Mesodermal cell (in vitro differentiated cells): ENCODE data around the gene NDUFB10.

Experiments used
- H3K27ac ChIP-seq: 2 replicates; pipeline ENCODE4 v1.7.0; 2013; ENCODE audit warnings: mild to moderate bottlenecking, low read depth, low read length, moderate library complexity; ENCODE audit not compliant: severe bottlenecking
- H3K36me3 ChIP-seq: 2 replicates; pipeline ENCODE4 v1.7.1; 2013; ENCODE audit warnings: mild to moderate bottlenecking, low read length, moderate library complexity; ENCODE audit not compliant: control insufficient read depth, insufficient read depth
- H3K4me1 ChIP-seq: one replicate; pipeline ENCODE4 v1.7.1; 2013; ENCODE audit warnings: mild to moderate bottlenecking, low read length; ENCODE audit not compliant: insufficient read depth, control insufficient read depth, poor library complexity, severe bottlenecking
- H3K4me3 ChIP-seq: 2 replicates; pipeline ENCODE4 v1.7.0; 2013; ENCODE audit warnings: low read length, control low read depth, mild to moderate bottlenecking; ENCODE audit not compliant: insufficient read depth, poor library complexity, severe bottlenecking; ENCODE audit errors: extremely low read depth
- H3K9me3 ChIP-seq: 2 replicates; pipeline ENCODE4 v1.7.1; 2013; ENCODE audit warnings: mild to moderate bottlenecking, low read length, moderate library complexity; ENCODE audit not compliant: control insufficient read depth
- WGBS, 2 experiments: methylation state at CpG; one replicate each; pipeline ENCODE4 v1.1.5; 2013; ENCODE audit warnings: missing lambda C conversion rate in 2 of 2; ENCODE audit not compliant: insufficient coverage in 2 of 2; 5-methylcytosine and 5-hydroxymethylcytosine counted together

NDUFB10 gene

DNA sequence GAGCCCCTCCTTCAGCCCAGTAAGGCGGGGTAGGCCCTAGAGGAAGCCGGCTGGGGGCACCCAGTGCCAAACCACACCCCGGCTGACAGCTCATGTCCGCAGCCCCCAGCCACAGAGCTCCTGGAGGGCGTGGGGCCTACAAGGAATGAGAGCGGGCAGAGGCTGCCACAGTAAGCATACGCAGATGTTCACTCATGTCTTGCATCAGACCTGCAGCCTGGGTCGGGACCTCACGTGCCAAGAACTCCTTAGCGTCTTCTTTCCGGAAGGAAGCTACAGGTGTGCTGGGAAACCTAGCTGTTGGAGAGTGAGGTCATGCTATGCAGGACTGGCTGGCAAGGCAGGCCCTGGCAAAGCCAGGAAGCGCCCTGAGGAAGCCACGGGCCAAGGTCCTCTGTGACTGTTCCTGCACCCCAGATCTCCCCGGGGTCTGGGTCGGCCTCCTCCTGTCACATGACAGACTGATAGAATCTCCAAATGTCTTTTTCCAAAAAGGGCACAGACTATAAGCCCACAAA is 48.7 kb downstream of the NDUFB10 start:
- H3K4me3 ChIP-seq: peak overlapping the region; percentile 88
- 90 to 96% methylated on average over 15 of the region's 15 CpGs for WGBS, 2 experiments
- H3K36me3 ChIP-seq: peaks cover 35% of the 10 kb centered on the region
- H3K4me1 ChIP-seq: peaks cover 35% of the 10 kb centered on the region
- no peak overlapping the region for H3K27ac ChIP-seq
- no peaks in the 10 kb centered on the region for H3K9me3 ChIP-seq

DNA sequence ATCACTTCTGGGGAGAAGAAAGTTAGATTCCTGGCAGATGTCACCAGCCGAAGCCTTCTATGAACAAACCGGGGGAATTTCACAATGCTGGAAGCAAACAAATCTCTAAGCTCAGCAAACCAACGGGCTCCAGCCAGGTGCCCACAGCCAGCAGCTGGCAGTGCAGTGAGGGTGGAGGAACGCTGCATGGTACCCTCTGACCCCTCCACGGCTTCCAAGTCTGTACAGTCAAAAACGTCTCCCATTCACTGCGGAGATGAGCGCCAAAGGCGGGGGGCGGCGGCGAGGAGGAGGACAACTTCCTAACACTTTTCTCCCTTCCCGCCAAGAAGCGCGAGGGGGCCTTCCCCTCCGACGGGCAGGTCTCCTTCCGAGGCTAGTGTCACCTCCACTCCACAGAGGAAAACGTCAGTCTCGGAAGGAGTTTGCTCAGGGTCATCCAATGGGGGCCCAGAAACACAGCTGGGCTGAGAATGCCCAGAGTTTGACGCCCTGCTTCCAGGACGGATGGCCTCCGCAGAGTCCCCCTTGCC is 49.4 kb downstream of the NDUFB10 start:
- WGBS, 2 experiments: 7 to 32% methylated on average over 11 to 21 of the region's 23 CpGs
- Histone ChIP-seq H3K4me1 (peaks cover 35% of the 10 kb centered on the region), H3K9me3 (no peaks in the 10 kb centered on the region), H3K36me3 (peaks cover 29% of the 10 kb centered on the region), H3K27ac (peak overlapping the region; percentile 69), H3K4me3 (peak overlapping the region; percentile 88)

- Histone ChIP-seq H3K4me1 (peaks cover 34% of the 10 kb centered on the region), H3K9me3 (no peaks in the 10 kb centered on the region), H3K36me3 (peaks cover 29% of the 10 kb centered on the region), H3K27ac (peak overlapping the region; percentile 69), H3K4me3 (peak overlapping the region; percentile 88)
- 0% methylated on average over 45 to 54 of the region's 55 CpGs for WGBS, 2 experiments
Measured at GRCh38 chr16:2009164-2009711, 49.9 kb downstream of the NDUFB10 start.

DNA sequence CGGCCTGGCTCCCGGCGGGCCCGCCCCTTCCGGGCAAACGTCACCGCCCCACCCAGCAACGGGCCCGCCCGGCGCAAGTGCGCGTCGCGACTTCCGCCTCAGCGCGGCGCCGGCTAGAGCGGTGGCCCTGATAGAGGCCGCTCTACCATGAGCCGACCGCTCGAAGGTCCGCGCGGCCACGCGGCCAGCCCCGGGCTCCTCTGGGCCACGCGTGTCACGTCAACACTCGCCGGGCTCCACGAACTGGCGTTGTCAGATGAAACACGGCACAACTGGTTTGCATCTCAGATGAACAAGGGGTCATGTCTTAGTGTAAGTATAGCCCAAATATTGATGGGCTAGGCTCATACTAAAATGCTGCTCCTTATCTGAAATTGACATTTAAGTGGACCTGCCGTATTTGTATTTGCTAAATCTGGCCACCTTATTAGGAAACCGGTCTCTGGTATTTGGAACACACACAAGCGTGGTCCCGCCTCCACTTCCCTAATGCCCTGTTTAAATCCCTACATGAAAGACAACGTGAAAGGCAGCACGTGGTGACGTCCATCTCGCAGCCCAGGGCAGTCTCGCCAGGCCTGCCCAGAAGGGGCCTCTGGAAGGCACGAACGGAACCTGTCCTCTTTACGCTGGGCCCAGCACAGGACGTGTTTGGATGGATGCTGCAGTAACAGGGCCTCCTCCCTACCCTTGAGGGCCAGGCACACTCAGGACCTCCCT is 50.6 kb downstream of the NDUFB10 start, which contains the start of gene ZNF598:
TSS of gene ZNF598 (minus strand) at position 31 of the 720 bp plus-strand sequence.
- Histone ChIP-seq H3K36me3 (peaks cover 29% of the 10 kb centered on the region), H3K27ac (peak within 1 kb of the TSS; percentile 80), H3K9me3 (no peaks in the 10 kb centered on the region), H3K4me3 (peak within 1 kb of the TSS; percentile 88), H3K4me1 (peaks cover 27% of the 10 kb centered on the region)
- 5 to 6% methylated on average over 47 to 50 of the region's 52 CpGs for WGBS, 2 experiments
